Breast epithelium (tissue), 4 donors: Measurements from ENCODE around the gene CNFN. TPM values are rescaled to one million over a fixed set of nuclear protein-coding genes. Genes with fewer than 3 reads are reported as not detected.

Experiments used
- DNase-seq, 2 donors: peaks; one replicate each; pipeline ENCODE4 v3.0.0-alpha.2; 2019; ENCODE audit warnings: low spot score in 2 of 2
- H3K27ac ChIP-seq, 2 donors: fragments of 200-600 bp; sonication (generic) in 1 of 2; one replicate each; pipeline ENCODE4 v1.5.1; 2016 to 2019; ENCODE audit warnings: mild to moderate bottlenecking in 1 of 2
- H3K27me3 ChIP-seq, 2 donors: fragments of 200-600 bp; sonication (generic) in 1 of 2; one replicate each; pipeline versions ENCODE4 v1.5.1 to v1.6.0; 2017 to 2019; ENCODE audit warnings: control low read depth in 1 of 2, mild to moderate bottlenecking in 1 of 2
- H3K36me3 ChIP-seq: fragments of 200-600 bp; one replicate; pipeline ENCODE4 v1.5.1; 2019
- H3K4me1 ChIP-seq, 2 donors: fragments of 200-600 bp; sonication (generic); one replicate each; pipeline ENCODE4 v1.5.1; 2016 to 2019; ENCODE audit warnings: control low read depth in 1 of 2
- H3K4me3 ChIP-seq, 3 donors: fragments of 200-600 bp; sonication (generic); 1 replicate in 2 of 3; 2 replicates in 1 of 3; pipeline ENCODE4 v1.5.1; 2016 to 2019; ENCODE audit warnings: mild to moderate bottlenecking in 3 of 3, moderate library complexity in 2 of 3
- H3K9me3 ChIP-seq, 2 donors: fragments of 200-600 bp; sonication (generic) in 1 of 2; one replicate each; pipeline ENCODE4 v1.5.1; 2016 to 2019; ENCODE audit warnings: control low read depth in 1 of 2
- CTCF ChIP-seq, 3 donors: fragments of 450-650 bp; IDR thresholded peaks; one replicate each; pipeline ENCODE4 v1.5.1; 2016 to 2017; ENCODE audit warnings: antibody characterized with exemption in 3 of 3, mild to moderate bottlenecking in 3 of 3, moderate library complexity in 3 of 3
- POLR2A ChIP-seq: fragments of 450-650 bp; IDR thresholded peaks from one replicate; pipeline ENCODE4 v1.6.1; 2016; ENCODE audit warnings: antibody characterized with exemption, mild to moderate bottlenecking, moderate library complexity
- POLR2AphosphoS5 ChIP-seq, 3 donors: sonication (generic); formaldehyde crosslinking; IDR thresholded peaks; one replicate each; pipeline ENCODE4 v1.6.1; 2017; ENCODE audit warnings: antibody characterized with exemption in 3 of 3
- intact Hi-C: fragments of 100-400 bp; cut with DNase I; formaldehyde crosslinking; loops from one replicate; pipeline ENCODE4 v1.15.1; 2023; ENCODE audit warnings: low total_unique reads
- total RNA-seq, 3 donors: library from RNA; depleted of rRNA; stranded (reverse); fragments of >200 nt; gene quantifications; one replicate each; pipeline ENCODE4 v1.1.0, GENCODE V29; 2016

Gene CNFN
- total RNA-seq, 3 donors from 2014 or later = 2.6 to 4.8 (median 3.0) TPM

- intact Hi-C loops = no loop called here
- TF ChIP-seq POLR2AphosphoS5 (IDR thresholded peaks at IDR 0.05) (no peak), POLR2A (no peak), CTCF (IDR thresholded peaks at IDR 0.05) (no peak)
Observed at GRCh38 chr19:42357290-42357689, 32.8 kb downstream of the CNFN start.

GRCh38 chr19:42356686-42357085 lies 33.4 kb downstream of the CNFN start:
- Histone ChIP-seq H3K36me3 (peaks cover 8% of the 10 kb centered on the region), H3K27me3 (no peaks in the 10 kb centered on the region), H3K27ac (no peak overlapping the region), H3K9me3 (no peaks in the 10 kb centered on the region), H3K4me1 (no peaks in the 10 kb centered on the region), H3K4me3 (no peak overlapping the region)
- no peak for TF ChIP-seq POLR2A
- no peak for TF ChIP-seq POLR2AphosphoS5 (IDR thresholded peaks at IDR 0.05)
- no peak for TF ChIP-seq CTCF (IDR thresholded peaks at IDR 0.05)
- no peak for DNase-seq
- intact Hi-C loops = no loop called here

More at GRCh38 chr19:42357290-42357689, 32.8 kb downstream of the CNFN start:
- Histone ChIP-seq H3K4me3 (no peak overlapping the region), H3K36me3 (peaks cover 8% of the 10 kb centered on the region), H3K27me3 (no peaks in the 10 kb centered on the region), H3K9me3 (no peaks in the 10 kb centered on the region), H3K27ac (no peak overlapping the region), H3K4me1 (no peaks in the 10 kb centered on the region)
- DNase-seq = no peak

- H3K4me1 ChIP-seq = no peaks in the 10 kb centered on the region
- intact Hi-C loops = no loop called here
- no peak overlapping the region for H3K27ac ChIP-seq
- H3K9me3 ChIP-seq = no peaks in the 10 kb centered on the region
- no peak for DNase-seq
- H3K4me3 ChIP-seq = no peak overlapping the region
- no peak for TF ChIP-seq CTCF (IDR thresholded peaks at IDR 0.05)
- TF ChIP-seq POLR2AphosphoS5 (IDR thresholded peaks at IDR 0.05) = no peak
- no peak for TF ChIP-seq POLR2A
- H3K27me3 ChIP-seq = no peaks in the 10 kb centered on the region
- peaks cover 8% of the 10 kb centered on the region for H3K36me3 ChIP-seq
Observed at GRCh38 chr19:42355896-42356295, 34.2 kb downstream of the CNFN start.

GRCh38 chr19:42353341-42354015 lies 36.6 kb downstream of the CNFN start:
- no peaks in the 10 kb centered on the region for H3K27me3 ChIP-seq
- TF ChIP-seq CTCF (IDR thresholded peaks at IDR 0.05) (no peak), POLR2AphosphoS5 (IDR thresholded peaks at IDR 0.05) (no peak), POLR2A (no peak)
- DNase-seq = no peak
- no peaks in the 10 kb centered on the region for H3K9me3 ChIP-seq
- H3K4me3 ChIP-seq = no peak overlapping the region
- intact Hi-C loops = loop anchor here (5.0 kb wide), 1 partner anchor 1801 kb away; no protein-coding TSS in a partner anchor
- H3K4me1 ChIP-seq = no peaks in the 10 kb centered on the region
- H3K27ac ChIP-seq = no peak overlapping the region
- peaks cover 8% of the 10 kb centered on the region for H3K36me3 ChIP-seq

- Histone ChIP-seq H3K27me3 (no peaks in the 10 kb centered on the region), H3K4me3 (no peak overlapping the region), H3K9me3 (no peaks in the 10 kb centered on the region), H3K4me1 (no peaks in the 10 kb centered on the region), H3K36me3 (peaks cover 8% of the 10 kb centered on the region), H3K27ac (no peak overlapping the region)
- peak in 1 of 2 donors; percentile 48 for DNase-seq
- intact Hi-C loops = loop anchor here (5.0 kb wide), 1 partner anchor 1800 kb away; no protein-coding TSS in a partner anchor
- TF ChIP-seq CTCF (IDR thresholded peaks at IDR 0.05) = no peak
- no peak for TF ChIP-seq POLR2A
- no peak for TF ChIP-seq POLR2AphosphoS5 (IDR thresholded peaks at IDR 0.05)
Observed at GRCh38 chr19:42352301-42353259, 37.5 kb downstream of the CNFN start.
